GM18502 (cell line): ENCODE data around the gene ANKRD44.
"Not testable (repeated sequence)": the region's sequence is repeated elsewhere in the genome, so short reads cannot be mapped to it uniquely, and the experiment has no call there.

Source experiments
- ATAC-seq: cut with Tn5 transposase; IDR thresholded peaks from one replicate; pipeline ENCODE4 v1.9.1; 2021; ENCODE audit warnings: mild to moderate bottlenecking; ENCODE audit not compliant: unreplicated experiment, poor library complexity

Gene ANKRD44

GRCh38 chr2:197011801-197012641, 298.6 kb downstream of the ANKRD44 start:
- ATAC-seq = peak; percentile 74

- ATAC-seq = no peak
Observed at GRCh38 chr2:197011021-197011417, 299.6 kb downstream of the ANKRD44 start.

DNA sequence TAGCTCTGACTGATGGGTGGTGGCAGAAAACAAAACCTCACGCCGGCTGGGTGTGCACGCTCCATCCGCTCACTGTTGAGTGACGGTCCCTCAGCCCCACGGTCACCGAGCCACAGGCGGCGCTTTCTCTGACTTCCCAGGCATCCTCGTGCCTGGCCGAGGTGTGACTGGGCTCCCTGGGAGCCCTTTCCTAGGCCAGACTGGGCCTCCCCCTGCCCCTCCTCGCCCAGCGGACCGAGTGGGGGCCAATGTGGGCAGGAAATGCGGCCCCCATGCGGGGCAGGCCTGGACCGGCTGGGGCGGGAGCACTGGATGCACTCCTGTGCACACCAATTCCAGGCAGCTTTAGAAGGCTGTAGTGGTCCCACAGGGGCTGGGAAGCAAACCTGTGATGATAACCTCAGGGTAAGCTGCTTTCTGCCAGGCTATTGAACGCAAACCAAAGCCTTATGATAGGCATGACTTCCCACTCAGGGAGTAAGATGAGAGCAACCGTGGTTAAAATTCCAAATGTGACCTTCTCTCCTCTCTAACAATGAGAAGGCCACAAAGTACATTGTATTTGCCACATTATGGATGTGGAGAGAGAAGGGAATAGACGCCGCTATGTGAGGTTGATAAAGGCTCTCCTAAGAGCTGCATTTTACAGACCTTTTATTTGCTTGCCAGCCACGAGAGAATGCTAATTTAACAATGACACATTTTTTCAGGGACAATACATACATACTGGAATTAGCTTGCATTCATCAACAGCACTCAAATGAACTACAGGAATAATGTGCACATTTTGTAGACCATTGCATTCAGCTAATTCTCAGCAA, 300.2 kb downstream of the ANKRD44 start:
- ATAC-seq = no peak

GRCh38 chr2:197008741-197009341, 301.7 kb downstream of the ANKRD44 start:
- ATAC-seq = not testable (repeated sequence)

- no peak for ATAC-seq
Observed at GRCh38 chr2:197007716-197008628, 302.6 kb downstream of the ANKRD44 start.

DNA sequence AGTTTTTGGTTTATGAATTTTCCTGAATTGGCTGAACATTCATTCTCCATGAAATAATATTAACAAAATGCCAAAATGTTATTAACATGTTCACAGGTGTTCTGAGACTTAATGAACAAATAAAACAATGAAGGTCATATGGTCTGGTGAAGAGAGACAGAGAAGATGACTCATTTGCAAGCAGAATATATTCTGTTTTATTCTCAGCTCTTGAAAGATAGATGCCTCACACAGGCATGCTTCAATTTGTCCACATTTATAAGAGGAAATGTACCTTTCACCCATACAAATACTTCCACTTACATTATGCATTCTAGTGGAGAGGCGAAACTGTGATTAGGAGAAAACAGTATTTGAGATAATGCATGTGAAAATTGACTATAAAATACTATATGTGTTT, 308.7 kb downstream of the ANKRD44 start:
- ATAC-seq = no peak

DNA sequence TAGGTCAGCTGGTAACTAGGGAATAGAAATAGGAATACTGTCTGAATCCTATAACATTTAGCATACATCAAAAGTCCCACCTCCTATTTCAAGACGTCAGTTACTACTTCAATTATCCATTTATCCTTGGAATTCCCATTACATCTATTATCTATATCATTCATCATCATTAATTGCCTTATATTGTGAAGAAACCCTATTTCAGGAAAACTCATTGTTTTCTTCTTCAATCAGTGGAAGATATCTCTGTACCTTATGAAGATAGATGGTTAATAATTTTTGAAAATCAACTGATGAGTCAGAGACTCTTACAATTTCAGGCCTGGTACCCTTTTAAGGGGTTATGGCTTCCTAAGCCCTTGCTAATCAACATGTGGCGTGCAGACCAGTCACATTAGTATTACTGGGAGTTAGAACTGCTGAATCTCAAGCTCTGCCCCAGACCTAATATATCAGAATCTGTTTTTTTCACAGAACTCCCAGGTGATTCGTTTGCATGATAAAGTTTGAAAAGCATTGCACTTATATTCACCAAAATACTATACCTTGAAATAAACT, 314.7 kb downstream of the ANKRD44 start:
- no peak for ATAC-seq

DNA sequence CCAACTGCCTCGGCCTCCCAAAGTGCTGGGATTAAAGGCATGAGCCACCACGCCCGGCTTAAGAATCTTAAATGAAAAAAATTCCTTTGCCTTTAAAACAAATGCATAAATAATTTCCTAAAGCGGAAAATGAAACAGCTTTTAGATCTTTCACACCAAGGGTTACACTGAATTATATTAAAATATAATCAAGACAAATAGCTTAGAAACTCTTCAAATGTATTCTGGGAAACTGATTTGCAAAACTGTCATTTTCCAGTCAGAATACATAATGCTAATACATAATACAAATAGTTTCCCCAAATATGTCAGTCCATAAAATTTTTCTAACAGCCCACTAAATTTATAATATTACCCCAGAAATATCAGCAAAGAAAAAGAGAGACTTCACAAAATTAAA, 315.8 kb downstream of the ANKRD44 start:
- ATAC-seq = no peak

DNA sequence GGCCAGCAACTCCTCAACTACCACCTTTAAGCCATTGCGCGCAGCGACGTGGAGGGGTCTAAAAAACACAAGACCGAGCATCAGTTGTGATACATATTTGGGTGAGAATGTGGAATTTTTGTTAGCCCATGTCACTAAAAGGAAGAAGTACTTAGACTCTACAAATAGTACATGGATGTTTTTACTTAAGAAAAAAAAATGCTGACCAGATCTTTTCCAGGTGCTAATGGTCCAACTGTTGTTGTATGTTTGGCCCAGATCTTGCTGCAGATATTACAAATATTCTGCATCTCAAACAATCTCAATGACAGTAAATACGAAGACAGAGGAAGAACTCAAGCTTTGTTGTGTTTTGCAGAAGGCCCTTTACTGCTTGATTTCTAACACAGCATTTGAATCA, 317.0 kb downstream of the ANKRD44 start:
- ATAC-seq = no peak

DNA sequence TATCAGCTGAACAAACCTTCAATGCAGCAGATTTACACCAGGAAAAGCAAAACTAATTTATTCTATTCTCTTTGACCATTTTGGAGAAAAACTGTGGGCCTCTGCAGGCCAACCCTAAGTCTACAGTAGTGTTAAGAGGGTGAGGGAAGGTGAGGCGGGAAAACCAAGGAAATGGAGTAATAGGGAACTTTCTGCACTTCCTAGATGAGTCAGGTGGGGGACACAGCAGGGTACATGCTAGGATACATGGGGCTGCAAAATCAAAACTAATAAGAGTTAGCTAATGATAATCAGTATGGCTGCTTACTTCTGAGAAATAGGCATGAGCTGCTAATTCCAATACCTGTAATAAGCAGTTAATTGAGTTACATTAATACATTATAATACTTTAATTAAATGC, 318.1 kb downstream of the ANKRD44 start:
- no peak for ATAC-seq

- no peak for ATAC-seq
Observed at GRCh38 chr2:196990788-196991461, 319.7 kb downstream of the ANKRD44 start.

DNA sequence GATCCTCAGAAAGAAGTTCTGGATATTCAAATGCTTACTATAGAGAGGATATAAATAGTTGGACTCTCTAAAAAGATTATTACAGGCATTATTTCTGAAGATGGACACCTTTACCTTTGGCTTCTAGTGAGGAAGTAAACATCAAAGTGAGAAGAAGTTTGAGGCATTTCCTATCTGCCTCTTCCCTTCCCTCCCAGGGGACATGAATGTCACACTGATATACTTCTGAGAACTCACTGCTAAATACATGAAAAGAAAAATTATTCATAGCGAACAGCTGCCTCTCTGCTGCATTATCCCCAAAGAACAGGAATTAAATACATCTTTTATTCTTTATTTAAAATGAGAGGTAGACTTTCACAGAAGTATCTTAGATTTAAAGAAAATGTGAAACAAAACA, 320.5 kb downstream of the ANKRD44 start:
- ATAC-seq = no peak

GRCh38 chr2:196989496-196989895, 321.1 kb downstream of the ANKRD44 start:
- no peak for ATAC-seq

DNA sequence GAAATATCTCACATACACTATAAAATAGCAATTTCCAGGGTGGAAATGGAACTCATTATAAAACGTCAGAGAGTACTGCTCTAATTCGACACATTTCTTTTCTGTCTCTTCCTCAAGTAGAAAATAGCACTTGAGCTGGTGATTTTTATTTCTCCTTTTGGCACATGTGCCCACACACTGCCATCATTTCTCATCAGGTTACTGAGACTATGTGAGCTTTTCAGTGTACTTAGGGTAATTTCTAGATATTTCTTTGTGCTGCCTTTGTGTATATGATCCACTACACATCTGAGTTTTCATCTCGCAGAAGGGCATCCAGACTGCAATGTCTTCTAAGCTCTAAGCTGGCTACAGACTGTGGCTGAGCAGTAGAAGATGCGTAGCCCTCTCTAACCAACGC, 321.9 kb downstream of the ANKRD44 start:
- ATAC-seq = no peak

GRCh38 chr2:196987649-196988364, 322.8 kb downstream of the ANKRD44 start:
- ATAC-seq = peak; percentile 75

DNA sequence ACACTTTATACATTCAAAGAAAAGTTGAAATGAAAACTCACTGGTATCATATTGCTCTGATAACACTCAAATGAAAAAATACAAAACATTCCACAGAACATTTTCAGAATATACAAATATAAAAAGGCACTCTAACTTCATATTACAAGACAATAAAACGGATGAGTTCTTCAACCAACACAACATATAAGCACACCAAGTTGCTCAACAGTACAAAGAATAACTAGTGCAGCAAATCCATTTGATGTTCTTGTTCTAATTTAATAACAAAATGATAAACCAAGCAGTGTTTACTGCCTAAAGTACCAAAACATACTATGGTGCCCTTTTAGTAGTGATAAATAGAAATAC, 323.3 kb downstream of the ANKRD44 start:
- no peak for ATAC-seq

DNA sequence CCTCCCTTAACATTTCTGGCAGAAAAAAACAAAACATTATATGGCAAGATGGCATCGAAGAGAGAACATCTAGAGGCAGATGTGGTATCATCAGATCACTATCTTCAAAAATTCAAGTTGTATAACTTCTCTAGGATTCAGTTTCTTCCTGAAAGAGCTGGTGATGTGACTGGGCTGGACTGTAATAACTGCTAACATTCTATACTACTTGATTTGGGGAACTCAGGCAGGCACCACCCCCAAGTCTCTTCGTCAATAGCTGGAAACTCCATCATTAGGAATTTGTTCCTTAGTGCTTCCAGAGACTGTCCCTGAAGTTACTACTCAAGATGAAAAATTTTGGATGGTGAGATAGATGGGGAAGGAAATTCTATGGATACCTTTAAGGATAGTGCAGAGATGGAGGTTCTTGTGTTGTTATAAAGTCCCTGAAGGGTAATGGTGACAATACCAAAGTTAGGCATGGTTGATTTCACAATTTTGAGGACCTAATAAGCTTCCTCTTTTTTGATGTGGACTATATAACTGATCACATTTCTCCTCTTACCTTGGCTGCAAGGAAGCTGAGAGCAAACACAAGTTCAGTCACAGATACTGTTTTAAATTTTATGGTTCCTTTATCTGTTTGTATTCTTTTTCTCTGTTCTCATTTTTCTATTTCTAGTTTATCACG, 324.9 kb downstream of the ANKRD44 start:
- ATAC-seq = no peak

DNA sequence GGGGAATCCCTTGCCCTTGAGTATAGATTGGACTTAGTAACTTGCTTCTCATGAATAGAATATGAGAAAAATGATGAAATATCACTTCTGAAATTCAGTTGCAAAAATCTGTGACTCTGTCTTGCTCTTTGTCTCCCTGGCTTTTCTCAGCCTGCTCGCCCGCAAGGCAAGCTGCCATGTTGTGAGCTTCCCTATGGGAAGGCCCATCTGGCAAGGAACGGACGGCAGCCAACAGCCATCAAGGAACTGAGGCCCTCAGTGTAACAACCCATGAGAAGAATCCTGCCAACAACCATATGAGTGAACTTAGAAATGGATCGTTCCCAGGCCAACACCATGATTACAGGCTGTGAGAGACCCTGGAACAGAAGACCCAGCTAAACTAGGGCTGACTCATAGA, 325.7 kb downstream of the ANKRD44 start:
- ATAC-seq = no peak
